GM18861 (cell line): ENCODE data around the gene FBF1.

Experiments
- ATAC-seq: cut with Tn5 transposase; IDR thresholded peaks from one replicate; pipeline ENCODE4 v1.9.1; 2021; ENCODE audit not compliant: unreplicated experiment

FBF1 gene

GRCh38 chr17:75959051-75959838 is 18.4 kb upstream of the FBF1 start:
- ATAC-seq, result no peak

GRCh38 chr17:75950855-75951554 is 10.2 kb upstream of the FBF1 start:
- ATAC-seq, result no peak

GRCh38 chr17:75950421-75950820 is 9.6 kb upstream of the FBF1 start:
- ATAC-seq, result no peak

GRCh38 chr17:75945211-75945610 is 4.4 kb upstream of the FBF1 start:
- no peak for ATAC-seq

- no peak for ATAC-seq
Observed at GRCh38 chr17:75943491-75943890, 2.6 kb upstream of the FBF1 start.

GRCh38 chr17:75942473-75942872 is 1.6 kb upstream of the FBF1 start:
- ATAC-seq, result no peak

- ATAC-seq, result no peak
Observed at GRCh38 chr17:75941442-75941819, 589 bp upstream of the FBF1 start.

- ATAC-seq, result no peak
Observed at GRCh38 chr17:75937652-75938051, 3.2 kb downstream of the FBF1 start.

- no peak for ATAC-seq
Observed at GRCh38 chr17:75933808-75934207, 7.0 kb downstream of the FBF1 start.

GRCh38 chr17:75932852-75933251 is 8.0 kb downstream of the FBF1 start:
- no peak for ATAC-seq

- ATAC-seq, result no peak
Observed at GRCh38 chr17:75931062-75931461, 9.8 kb downstream of the FBF1 start.

GRCh38 chr17:75927286-75927922 is 13.4 kb downstream of the FBF1 start:
- no peak for ATAC-seq

- no peak for ATAC-seq
Observed at GRCh38 chr17:75926456-75926855, 14.4 kb downstream of the FBF1 start.

GRCh38 chr17:75925912-75926311 is 14.9 kb downstream of the FBF1 start:
- no peak for ATAC-seq

GRCh38 chr17:75925103-75925502 is 15.7 kb downstream of the FBF1 start:
- ATAC-seq, result no peak

GRCh38 chr17:75922963-75923874 is 17.6 kb downstream of the FBF1 start:
- no peak for ATAC-seq

- ATAC-seq, result no peak
Observed at GRCh38 chr17:75922173-75922961, 18.5 kb downstream of the FBF1 start.

GRCh38 chr17:75921596-75921995 is 19.2 kb downstream of the FBF1 start:
- no peak for ATAC-seq

- ATAC-seq, result no peak
Observed at GRCh38 chr17:75920045-75920560, 20.7 kb downstream of the FBF1 start.

- ATAC-seq, result no peak
Observed at GRCh38 chr17:75919611-75920010, 21.2 kb downstream of the FBF1 start.
